ENCODE measurements around the gene SLCO2B1.

Gene SLCO2B1

DNA sequence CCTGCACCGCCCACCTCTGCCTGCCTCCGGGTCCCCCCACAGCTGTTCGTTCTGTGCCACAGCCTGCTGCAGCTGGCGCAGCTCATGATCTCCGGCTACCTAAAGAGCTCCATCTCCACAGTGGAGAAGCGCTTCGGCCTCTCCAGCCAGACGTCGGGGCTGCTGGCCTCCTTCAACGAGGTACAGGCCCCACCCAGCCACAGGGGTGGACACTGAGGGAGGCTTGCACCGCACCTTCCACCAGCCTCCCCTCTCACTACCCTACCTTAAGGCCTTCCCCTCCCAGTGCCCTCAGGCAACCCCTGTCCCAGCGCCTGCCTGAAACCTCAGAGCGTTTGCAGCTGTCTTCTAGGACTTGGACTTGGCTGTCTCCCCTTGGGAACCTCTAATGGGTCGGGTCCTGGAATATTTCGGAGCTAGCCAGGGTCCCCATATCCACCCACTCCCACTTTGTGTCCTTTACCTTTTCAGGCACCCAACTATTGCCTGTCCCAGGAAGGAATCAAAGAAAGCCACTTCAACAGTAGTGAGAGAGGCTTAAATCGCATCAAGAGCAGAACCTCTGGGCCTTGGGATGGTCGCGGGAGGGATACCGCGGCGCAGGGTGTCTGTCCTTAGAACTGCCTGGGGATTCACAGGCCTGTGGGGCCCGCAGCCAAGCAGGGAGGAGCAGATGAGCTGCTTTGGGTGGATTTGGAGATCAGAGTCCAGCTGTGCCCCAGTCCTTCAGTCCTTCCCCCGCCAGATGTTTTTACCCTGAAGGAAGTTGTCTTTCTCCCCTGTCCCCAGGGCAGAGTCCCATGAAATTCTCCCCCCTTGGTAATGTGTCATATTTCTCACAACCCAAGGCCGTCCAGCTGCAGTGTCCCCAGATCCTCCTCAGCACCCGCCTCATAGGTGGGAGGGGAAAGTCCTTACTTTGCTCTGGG, 13.3 kb downstream of the SLCO2B1 start:
- H3K27ac ChIP-seq, result no peak overlapping the region

GRCh38 chr11:75165721-75166120, 14.8 kb downstream of the SLCO2B1 start:
- no peak overlapping the region for H3K27ac ChIP-seq
- TF ChIP-seq, protein P1, sequence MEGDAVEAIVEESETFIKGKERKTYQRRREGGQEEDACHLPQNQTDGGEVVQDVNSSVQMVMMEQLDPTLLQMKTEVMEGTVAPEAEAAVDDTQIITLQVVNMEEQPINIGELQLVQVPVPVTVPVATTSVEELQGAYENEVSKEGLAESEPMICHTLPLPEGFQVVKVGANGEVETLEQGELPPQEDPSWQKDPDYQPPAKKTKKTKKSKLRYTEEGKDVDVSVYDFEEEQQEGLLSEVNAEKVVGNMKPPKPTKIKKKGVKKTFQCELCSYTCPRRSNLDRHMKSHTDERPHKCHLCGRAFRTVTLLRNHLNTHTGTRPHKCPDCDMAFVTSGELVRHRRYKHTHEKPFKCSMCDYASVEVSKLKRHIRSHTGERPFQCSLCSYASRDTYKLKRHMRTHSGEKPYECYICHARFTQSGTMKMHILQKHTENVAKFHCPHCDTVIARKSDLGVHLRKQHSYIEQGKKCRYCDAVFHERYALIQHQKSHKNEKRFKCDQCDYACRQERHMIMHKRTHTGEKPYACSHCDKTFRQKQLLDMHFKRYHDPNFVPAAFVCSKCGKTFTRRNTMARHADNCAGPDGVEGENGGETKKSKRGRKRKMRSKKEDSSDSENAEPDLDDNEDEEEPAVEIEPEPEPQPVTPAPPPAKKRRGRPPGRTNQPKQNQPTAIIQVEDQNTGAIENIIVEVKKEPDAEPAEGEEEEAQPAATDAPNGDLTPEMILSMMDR (conservative IDR thresholded peaks at IDR 0.05), result no peak
- no peak for TF ChIP-seq ZFX (IDR thresholded peaks at IDR 0.05)

More for the DNA sequence above, 13.3 kb downstream of the SLCO2B1 start:
- TF ChIP-seq, protein P1 (conservative IDR thresholded peaks at IDR 0.05), result no peak
- TF ChIP-seq ZFX (IDR thresholded peaks at IDR 0.05), result no peak

- H3K27ac ChIP-seq, result no peak overlapping the region
- TF ChIP-seq ZFX (IDR thresholded peaks at IDR 0.05), result no peak
- TF ChIP-seq, protein P1 (conservative IDR thresholded peaks at IDR 0.05), result no peak
Observed at GRCh38 chr11:75166791-75167190, 15.9 kb downstream of the SLCO2B1 start.

GRCh38 chr11:75167617-75168016, 16.7 kb downstream of the SLCO2B1 start:
- no peak for TF ChIP-seq ZFX (IDR thresholded peaks at IDR 0.05)
- TF ChIP-seq, protein P1 (conservative IDR thresholded peaks at IDR 0.05), result no peak
- H3K27ac ChIP-seq, result no peak overlapping the region

DNA sequence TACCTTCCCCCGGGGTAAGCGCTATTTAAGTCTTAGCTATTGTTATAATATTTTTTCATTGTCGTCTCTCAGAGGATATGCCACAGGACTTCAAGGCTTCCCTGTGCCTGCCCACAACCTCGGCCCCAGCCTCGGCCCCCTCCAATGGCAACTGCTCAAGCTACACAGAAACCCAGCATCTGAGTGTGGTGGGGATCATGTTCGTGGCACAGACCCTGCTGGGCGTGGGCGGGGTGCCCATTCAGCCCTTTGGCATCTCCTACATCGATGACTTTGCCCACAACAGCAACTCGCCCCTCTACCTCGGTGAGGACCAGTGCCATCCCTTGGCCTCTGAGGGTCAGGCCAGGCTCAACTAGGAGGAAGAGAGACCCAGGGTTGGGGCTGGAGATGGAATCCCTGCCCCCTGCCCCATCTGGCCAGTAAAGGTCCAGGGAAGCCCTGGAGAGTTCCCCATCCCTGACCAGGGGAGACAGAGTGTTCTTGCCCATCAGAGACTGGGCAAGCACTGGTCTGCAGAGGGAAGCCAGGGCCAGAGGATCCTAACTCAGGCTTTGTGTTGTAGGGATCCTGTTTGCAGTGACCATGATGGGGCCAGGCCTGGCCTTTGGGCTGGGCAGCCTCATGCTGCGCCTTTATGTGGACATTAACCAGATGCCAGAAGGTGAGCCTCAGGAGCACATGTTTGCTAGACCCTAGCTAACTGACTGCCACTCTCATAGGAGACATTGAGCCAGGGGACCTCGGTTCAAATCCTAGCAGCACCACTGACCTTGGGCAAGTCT, 18.4 kb downstream of the SLCO2B1 start:
- no peak overlapping the region for H3K27ac ChIP-seq
- no peak for TF ChIP-seq ZFX (IDR thresholded peaks at IDR 0.05)
- TF ChIP-seq, protein P1 (conservative IDR thresholded peaks at IDR 0.05), result no peak

GRCh38 chr11:75170516-75171201, 19.8 kb downstream of the SLCO2B1 start:
- no peak overlapping the region for H3K27ac ChIP-seq
- TF ChIP-seq, protein P1 (conservative IDR thresholded peaks at IDR 0.05), result no peak
- no peak for TF ChIP-seq ZFX (IDR thresholded peaks at IDR 0.05)

All from C4-2B (cell line).